ENCODE measurements around the gene S1PR2. TPM values are rescaled to one million over a fixed set of nuclear protein-coding genes. Genes with fewer than 3 reads are reported as not detected.
"Not testable (repeated sequence)": the region's sequence is repeated elsewhere in the genome, so short reads cannot be mapped to it uniquely, and the experiment has no call there.

S1PR2 gene
- total and polyA plus RNA-seq, 2 donors (not counting 3 experiments of a cell fraction or from before 2014, with no cell fraction given) = 0.70 to 1.0 TPM

DNA sequence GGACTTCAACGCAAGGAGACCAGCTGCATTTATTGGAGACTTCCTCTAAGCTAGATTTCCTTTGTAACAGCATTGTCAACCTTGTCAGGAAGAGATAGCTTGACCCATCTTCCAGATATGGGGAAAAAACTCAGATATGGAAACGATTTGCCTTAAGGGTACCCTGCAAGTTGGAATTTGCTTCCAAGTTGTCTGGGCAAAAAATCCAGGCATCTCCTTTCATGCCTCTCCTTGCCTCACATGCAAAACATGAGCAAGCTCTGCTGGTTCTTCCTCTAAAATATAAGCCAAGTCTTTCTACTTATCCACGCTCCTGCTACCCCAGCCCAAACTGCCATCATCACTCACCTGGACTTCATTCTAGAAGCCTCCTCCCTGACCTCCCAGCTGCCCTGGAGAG is 30.0 kb downstream of the S1PR2 start:
- no peak overlapping the region for H3K4me3 ChIP-seq (replicated peaks in 1 of 3; ENCODE audit: insufficient read depth in 1 of 3, low read depth in 1 of 3, low read length in 3 of 3)
- no peaks in the 10 kb centered on the region for H3K4me1 ChIP-seq (ENCODE audit: control insufficient read depth, extremely low read depth, insufficient read depth, low read length)
- dilution Hi-C loops (cut with MboI; ENCODE audit: extremely low pct_ligation_motif_present, low sequenced_read_pairs) (no loop called here), intact Hi-C loops (cut with micrococcal nuclease) (no loop called here)
- ChIA-PET CTCF (interaction anchor here (0.5 to 1.7 kb wide), 3 partner anchors 19 to 1746 kb away, joined by 4 to 5 read pairs (median 4); no protein-coding TSS in a partner anchor), POLR2A (interaction anchor here (0.5 kb wide), 1 partner anchor 14 kb away, joined by 4 read pairs; no protein-coding TSS in a partner anchor)
- DNase-seq (ENCODE audit: low read depth, low spot score) = no peak
- no peaks in the 10 kb centered on the region for H3K36me3 ChIP-seq (ENCODE audit: control insufficient read depth in 2 of 2, extremely low read depth in 1 of 2, insufficient read depth in 2 of 2, low read length in 2 of 2)
- H3K9me1 ChIP-seq (replicated peaks; ENCODE audit: control insufficient read depth, extremely low read depth, insufficient read depth, low read length) = no peaks in the 10 kb centered on the region
- no peak overlapping the region for H2AFZ ChIP-seq (ENCODE audit: low read depth, low read length)
- no peaks in the 10 kb centered on the region for H3K27me3 ChIP-seq (ENCODE audit: control insufficient read depth in 2 of 2, insufficient read depth in 2 of 2, low read length in 2 of 2)
- no peak overlapping the region for H3K9ac ChIP-seq (replicated peaks; ENCODE audit: extremely low read depth, insufficient read depth, low read length)
- H3K27ac ChIP-seq (ENCODE audit: insufficient read depth, low read depth, low read length) = no peak overlapping the region
- no peaks in the 10 kb centered on the region for H3K79me2 ChIP-seq (ENCODE audit: control insufficient read depth, insufficient read depth, low read length)
- TF ChIP-seq EZH2 (IDR thresholded peaks at IDR 0.05; ENCODE audit: borderline replicate concordance, low read depth, low read length, severe bottlenecking) = no peak
- TF ChIP-seq GATA2 (IDR thresholded peaks at IDR 0.05; ENCODE audit: insufficient read depth, insufficient read length, low read depth, low read length) = no peak
- TF ChIP-seq, protein P1, sequence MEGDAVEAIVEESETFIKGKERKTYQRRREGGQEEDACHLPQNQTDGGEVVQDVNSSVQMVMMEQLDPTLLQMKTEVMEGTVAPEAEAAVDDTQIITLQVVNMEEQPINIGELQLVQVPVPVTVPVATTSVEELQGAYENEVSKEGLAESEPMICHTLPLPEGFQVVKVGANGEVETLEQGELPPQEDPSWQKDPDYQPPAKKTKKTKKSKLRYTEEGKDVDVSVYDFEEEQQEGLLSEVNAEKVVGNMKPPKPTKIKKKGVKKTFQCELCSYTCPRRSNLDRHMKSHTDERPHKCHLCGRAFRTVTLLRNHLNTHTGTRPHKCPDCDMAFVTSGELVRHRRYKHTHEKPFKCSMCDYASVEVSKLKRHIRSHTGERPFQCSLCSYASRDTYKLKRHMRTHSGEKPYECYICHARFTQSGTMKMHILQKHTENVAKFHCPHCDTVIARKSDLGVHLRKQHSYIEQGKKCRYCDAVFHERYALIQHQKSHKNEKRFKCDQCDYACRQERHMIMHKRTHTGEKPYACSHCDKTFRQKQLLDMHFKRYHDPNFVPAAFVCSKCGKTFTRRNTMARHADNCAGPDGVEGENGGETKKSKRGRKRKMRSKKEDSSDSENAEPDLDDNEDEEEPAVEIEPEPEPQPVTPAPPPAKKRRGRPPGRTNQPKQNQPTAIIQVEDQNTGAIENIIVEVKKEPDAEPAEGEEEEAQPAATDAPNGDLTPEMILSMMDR (IDR thresholded peaks at IDR 0.05; ENCODE audit: extremely low read depth in 1 of 2, insufficient read depth in 1 of 2, low read depth in 1 of 2, low read length in 2 of 2) = no peak
- no peak for TF ChIP-seq POLR2AphosphoS5 (IDR thresholded peaks at IDR 0.05; ENCODE audit: insufficient read depth, low read depth, low read length)
- no peak for TF ChIP-seq JUN (IDR thresholded peaks at IDR 0.05; ENCODE audit: borderline replicate concordance, insufficient read depth, insufficient read length, low read depth)
- no peak for TF ChIP-seq POLR2A (IDR thresholded peaks at IDR 0.05; ENCODE audit: low read depth, low read length)
- TF ChIP-seq, protein P2, sequence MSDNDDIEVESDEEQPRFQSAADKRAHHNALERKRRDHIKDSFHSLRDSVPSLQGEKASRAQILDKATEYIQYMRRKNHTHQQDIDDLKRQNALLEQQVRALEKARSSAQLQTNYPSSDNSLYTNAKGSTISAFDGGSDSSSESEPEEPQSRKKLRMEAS (IDR thresholded peaks at IDR 0.05; ENCODE audit: insufficient read depth, insufficient read length) = no peak
- no peak for TF ChIP-seq FOS (IDR thresholded peaks at IDR 0.05; ENCODE audit: borderline replicate concordance, insufficient read depth, low read length)
- TF ChIP-seq MYC (IDR thresholded peaks at IDR 0.05; ENCODE audit: low read depth, low read length) = no peak
- no peaks in the 10 kb centered on the region for H3K9me3 ChIP-seq (replicated peaks; ENCODE audit: control insufficient read depth, insufficient read depth, low read length)
- no peaks in the 10 kb centered on the region for H4K20me1 ChIP-seq (replicated peaks; ENCODE audit: control insufficient read depth, extremely low read depth, insufficient read depth, low read length)
- FAIRE-seq = no peak
- BruUV-seq (replicated peaks) = no TSS peak
- H3K4me2 ChIP-seq (ENCODE audit: insufficient read depth, low read length) = no peak overlapping the region

- H3K4me1 ChIP-seq (ENCODE audit: control insufficient read depth, extremely low read depth, insufficient read depth, low read length); H3K79me2 ChIP-seq (ENCODE audit: control insufficient read depth, insufficient read depth, low read length); H3K9ac ChIP-seq (replicated peaks; ENCODE audit: extremely low read depth, insufficient read depth, low read length); dilution Hi-C loops (cut with MboI; ENCODE audit: extremely low pct_ligation_motif_present, low sequenced_read_pairs); POLR2A ChIA-PET; H3K27me3 ChIP-seq (ENCODE audit: control insufficient read depth in 2 of 2, insufficient read depth in 2 of 2, low read length in 2 of 2); H3K9me1 ChIP-seq (replicated peaks; ENCODE audit: control insufficient read depth, extremely low read depth, insufficient read depth, low read length); H3K27ac ChIP-seq (ENCODE audit: insufficient read depth, low read depth, low read length); H3K4me3 ChIP-seq (replicated peaks in 1 of 3; ENCODE audit: insufficient read depth in 1 of 3, low read depth in 1 of 3, low read length in 3 of 3); intact Hi-C loops (cut with micrococcal nuclease); DNase-seq (ENCODE audit: low read depth, low spot score); H4K20me1 ChIP-seq (replicated peaks; ENCODE audit: control insufficient read depth, extremely low read depth, insufficient read depth, low read length); H3K9me3 ChIP-seq (replicated peaks; ENCODE audit: control insufficient read depth, insufficient read depth, low read length); FAIRE-seq; H3K4me2 ChIP-seq (ENCODE audit: insufficient read depth, low read length); H2AFZ ChIP-seq (ENCODE audit: low read depth, low read length); H3K36me3 ChIP-seq (ENCODE audit: control insufficient read depth in 2 of 2, extremely low read depth in 1 of 2, insufficient read depth in 2 of 2, low read length in 2 of 2); BruUV-seq (replicated peaks): not testable (repeated sequence)
- CTCF ChIA-PET = interaction anchor here (1.3 to 1.4 kb wide), 2 partner anchors 29 to 50 kb away, joined by 3 to 4 read pairs; no protein-coding TSS in a partner anchor
These were observed 31.0 kb downstream of the S1PR2 start for GRCh38 chr19:10200101-10200500.
